H1 (cell line): Measurements from ENCODE around the gene MYCBP2. TPM values are rescaled to one million over a fixed set of nuclear protein-coding genes. Genes with fewer than 3 reads are reported as not detected.

Experiments used
- CTCF ChIA-PET: fragments of 300-600 bp; sonication (Branson Sonifier 250); formaldehyde crosslinking; loops from one replicate; lab custom pipeline; 2021; ENCODE audit not compliant: partially characterized antibody; lab: Charles Lee
- POLR2A ChIA-PET: fragments of 300-600 bp; sonication (Branson Sonifier 250); formaldehyde crosslinking; loops from one replicate; lab custom pipeline; 2021; ENCODE audit warnings: inconsistent platforms; ENCODE audit not compliant: partially characterized antibody; lab: Charles Lee
- DNase-seq, 2 experiments: peaks; one replicate each; pipeline versions ENCODE4 v3.0.0 to v3.0.0-alpha.2; 2010 to 2022; ENCODE audit warnings: low spot score in 2 of 2, low read depth in 1 of 2, mixed read lengths in 1 of 2
- FAIRE-seq: peaks from 2 replicates; lab custom pipeline; 2011; peaks lifted over from hg19 to GRCh38; lab: Jason Lieb, UNC
- H2AFZ ChIP-seq: 2 replicates; pipeline ENCODE4 v1.8.1; 2012; ENCODE audit warnings: low read length, inconsistent platforms
- H2AK5ac ChIP-seq: 2 replicates; pipeline ENCODE4 v1.6.1; 2013; ENCODE audit warnings: low read depth, low read length
- H2BK120ac ChIP-seq: replicated peaks from 2 replicates; pipeline ENCODE3; 2013; ENCODE audit warnings: low read depth, low read length, inconsistent platforms
- H2BK12ac ChIP-seq: 2 replicates; pipeline ENCODE4 v1.6.1; 2013; ENCODE audit warnings: low read depth, low read length
- H2BK15ac ChIP-seq: 2 replicates; pipeline ENCODE4 v1.6.1; 2013; ENCODE audit warnings: low read length
- H2BK20ac ChIP-seq: 2 replicates; pipeline ENCODE4 v1.6.1; 2013; ENCODE audit warnings: low read length
- H2BK5ac ChIP-seq: 2 replicates; pipeline ENCODE4 v1.6.1; 2013; ENCODE audit warnings: low read depth, low read length
- H3K14ac ChIP-seq: 2 replicates; pipeline ENCODE4 v1.6.1; 2013; ENCODE audit warnings: inconsistent platforms; ENCODE audit not compliant: insufficient read length
- H3K18ac ChIP-seq: 2 replicates; pipeline ENCODE4 v1.6.1; 2013; ENCODE audit warnings: low read length; ENCODE audit errors: extremely low read depth
- H3K23ac ChIP-seq: 2 replicates; pipeline ENCODE4 v1.6.1; 2013; ENCODE audit warnings: inconsistent platforms; ENCODE audit not compliant: insufficient read length
- H3K23me2 ChIP-seq: 2 replicates; pipeline ENCODE4 v1.6.1; 2013; ENCODE audit warnings: low read depth, low read length
- H3K27ac ChIP-seq: 2 replicates; pipeline ENCODE4 v1.6.1; 2011; ENCODE audit warnings: low read depth, low read length, inconsistent platforms
- H3K27me3 ChIP-seq, 4 experiments: replicated peaks in 1 of 4; 1 replicate in 1 of 4; 2 replicates in 3 of 4; pipeline versions ENCODE4 v1.6.1 to v1.8.1; 2011 to 2013; ENCODE audit warnings: low read length in 3 of 4, mild to moderate bottlenecking in 3 of 4, inconsistent platforms in 2 of 4, mixed read lengths in 2 of 4, moderate library complexity in 1 of 4; ENCODE audit not compliant: control insufficient read depth in 3 of 4, insufficient read depth in 3 of 4; ENCODE audit errors: extremely low read depth in 1 of 4
- H3K36me3 ChIP-seq, 4 experiments: 2 replicates each; pipeline versions ENCODE4 v1.6.1 to v1.8.1; 2011 to 2013; ENCODE audit warnings: mild to moderate bottlenecking in 4 of 4, low read length in 3 of 4, moderate library complexity in 2 of 4, control low read depth in 1 of 4, inconsistent platforms in 1 of 4; ENCODE audit not compliant: insufficient read depth in 4 of 4, control insufficient read depth in 2 of 4
- H3K4ac ChIP-seq: replicated peaks from 2 replicates; pipeline ENCODE3; 2013; ENCODE audit warnings: low read length, low read depth, mixed read lengths, inconsistent platforms; ENCODE audit not compliant: insufficient read length
- H3K4me1 ChIP-seq, 4 experiments: replicated peaks in 1 of 4; 1 replicate in 1 of 4; 2 replicates in 3 of 4; pipeline versions ENCODE4 v1.6.1 to v1.8.1; 2011 to 2013; ENCODE audit warnings: low read length in 3 of 4, inconsistent platforms in 2 of 4, mixed read lengths in 1 of 4; ENCODE audit not compliant: insufficient read depth in 4 of 4, control insufficient read depth in 3 of 4
- H3K4me2 ChIP-seq, 2 experiments: 2 replicates each; pipeline versions ENCODE4 v1.6.1 to v1.8.1; 2011 to 2013; ENCODE audit warnings: low read depth in 2 of 2, low read length in 2 of 2, control low read depth in 1 of 2, inconsistent platforms in 1 of 2, mild to moderate bottlenecking in 1 of 2; ENCODE audit not compliant: insufficient read depth in 1 of 2
- H3K4me3 ChIP-seq, 4 experiments: fragments of 200-600, 300-600 bp in 1 of 4; sonication (generic), shearing (Covaris generic), sonication (Bioruptor Twin) in 1 of 4; 2 replicates each; pipeline versions ENCODE4 v1.5.1 to v1.8.1; 2011 to 2016; ENCODE audit warnings: low read length in 4 of 4, low read depth in 3 of 4, control low read depth in 2 of 4, inconsistent platforms in 2 of 4, mild to moderate bottlenecking in 2 of 4, mixed read lengths in 1 of 4, moderate library complexity in 1 of 4; ENCODE audit not compliant: insufficient read depth in 2 of 4; ENCODE audit errors: extremely low read depth in 1 of 4
- H3K56ac ChIP-seq: replicated peaks from 2 replicates; pipeline ENCODE3; 2013; ENCODE audit warnings: low read depth, mild to moderate bottlenecking, mixed read lengths, low read length, inconsistent platforms; ENCODE audit not compliant: insufficient read length
- H3K79me1 ChIP-seq: 2 replicates; pipeline ENCODE4 v1.6.1; 2013; ENCODE audit warnings: low read depth, low read length, control low read depth
- H3K79me2 ChIP-seq, 2 experiments: 2 replicates each; pipeline versions ENCODE4 v1.6.1 to v1.8.1; 2012 to 2013; ENCODE audit warnings: low read length in 2 of 2, mild to moderate bottlenecking in 2 of 2, inconsistent platforms in 1 of 2; ENCODE audit not compliant: insufficient read depth in 2 of 2, control insufficient read depth in 1 of 2
- H3K9ac ChIP-seq, 4 experiments: replicated peaks in 1 of 4; 1 replicate in 1 of 4; 2 replicates in 3 of 4; pipeline versions ENCODE4 v1.6.1 to v1.8.1; 2011 to 2013; ENCODE audit warnings: low read depth in 3 of 4, low read length in 3 of 4, control low read depth in 2 of 4, mild to moderate bottlenecking in 2 of 4, moderate library complexity in 2 of 4, inconsistent platforms in 1 of 4; ENCODE audit errors: extremely low read depth in 1 of 4
- H3K9me3 ChIP-seq, 2 experiments: 2 replicates each; pipeline versions ENCODE4 v1.6.1 to v1.8.1; 2012 to 2013; ENCODE audit warnings: mild to moderate bottlenecking in 2 of 2, moderate library complexity in 2 of 2, control low read depth in 1 of 2, inconsistent platforms in 1 of 2, low read depth in 1 of 2, low read length in 1 of 2, mixed read lengths in 1 of 2; ENCODE audit not compliant: insufficient read depth in 2 of 2
- H4K20me1 ChIP-seq, 2 experiments: replicated peaks in 1 of 2; 2 replicates each; pipeline versions ENCODE3 to v1.8.1; 2011 to 2013; ENCODE audit warnings: inconsistent platforms in 2 of 2, low read length in 2 of 2, mild to moderate bottlenecking in 1 of 2; ENCODE audit not compliant: insufficient read depth in 2 of 2, control insufficient read depth in 1 of 2
- H4K5ac ChIP-seq: 2 replicates; pipeline ENCODE4 v1.6.1; 2013; ENCODE audit warnings: low read length, low read depth, mixed read lengths, inconsistent platforms; ENCODE audit not compliant: insufficient read length
- H4K8ac ChIP-seq: 2 replicates; pipeline ENCODE4 v1.8.0; 2013; ENCODE audit warnings: mild to moderate bottlenecking, moderate library complexity, low read length, inconsistent platforms; ENCODE audit not compliant: insufficient read depth; ENCODE audit errors: extremely low read depth
- H4K91ac ChIP-seq: replicated peaks from 2 replicates; pipeline ENCODE3; 2013; ENCODE audit warnings: low read length, mixed read lengths, inconsistent platforms; ENCODE audit not compliant: insufficient read length
- BRCA1 ChIP-seq: IDR thresholded peaks from 2 replicates; pipeline ENCODE4 v1.6.1; 2012; ENCODE audit warnings: low read depth, low read length, improper control_type of control experiment
- CBX5 ChIP-seq: fragments of 300-800, 300-1000 bp; sonication (generic); IDR thresholded peaks from 2 replicates; pipeline ENCODE4 v1.7.1; 2016; ENCODE audit warnings: antibody characterized with exemption, low read length, low read depth
- CBX8 ChIP-seq: fragments of 300-800, 300-1000 bp; sonication (generic); IDR thresholded peaks from 2 replicates; pipeline ENCODE4 v1.7.1; 2016; ENCODE audit warnings: low read depth, low read length, borderline replicate concordance
- EP300 ChIP-seq, 2 experiments: IDR thresholded peaks; 1 replicate in 1 of 2; 2 replicates in 1 of 2; pipeline ENCODE4 v1.6.1; 2011 to 2012; ENCODE audit warnings: low read depth in 2 of 2, low read length in 2 of 2, mild to moderate bottlenecking in 2 of 2, borderline replicate concordance in 1 of 2, inconsistent platforms in 1 of 2, moderate library complexity in 1 of 2
- HDAC2 ChIP-seq, 2 experiments: fragments of 300-600 bp in 1 of 2; sonication (generic) in 1 of 2; IDR thresholded peaks; 2 replicates each; pipeline ENCODE4 v1.6.1; 2011 to 2012; ENCODE audit warnings: low read depth in 2 of 2, low read length in 2 of 2, mild to moderate bottlenecking in 2 of 2, moderate library complexity in 2 of 2, borderline replicate concordance in 1 of 2, inconsistent platforms in 1 of 2
- JUN ChIP-seq: IDR thresholded peaks from 2 replicates; pipeline ENCODE4 v1.6.1; 2011; ENCODE audit warnings: low read depth, mild to moderate bottlenecking, improper control_type of control experiment, low read length
- KDM5A ChIP-seq: fragments of 200-600 bp; IDR thresholded peaks from 2 replicates; pipeline ENCODE4 v1.7.1; 2012; ENCODE audit warnings: mild to moderate bottlenecking, low read length, inconsistent platforms, mixed read lengths
- POLR2A ChIP-seq, 2 experiments: IDR thresholded peaks; 1 replicate in 1 of 2; 2 replicates in 1 of 2; pipeline ENCODE4 v1.6.1; 2011; ENCODE audit warnings: low read depth in 2 of 2, low read length in 2 of 2, mild to moderate bottlenecking in 2 of 2; ENCODE audit errors: control extremely low read depth in 1 of 2
- RFX5 ChIP-seq: IDR thresholded peaks from 2 replicates; pipeline ENCODE4 v1.6.1; 2011; ENCODE audit warnings: low read depth, low read length, improper control_type of control experiment, borderline replicate concordance
- SIX5 ChIP-seq: IDR thresholded peaks from 2 replicates; pipeline ENCODE4 v1.6.1; 2011; ENCODE audit warnings: mild to moderate bottlenecking, low read depth, low read length
- SP1 ChIP-seq: IDR thresholded peaks from 2 replicates; pipeline ENCODE4 v1.6.1; 2011; ENCODE audit warnings: low read depth, low read length
- SP2 ChIP-seq: IDR thresholded peaks from 2 replicates; pipeline ENCODE4 v1.6.1; 2012; ENCODE audit warnings: mild to moderate bottlenecking, low read length, inconsistent platforms
- SP4 ChIP-seq: IDR thresholded peaks from 2 replicates; pipeline ENCODE4 v1.6.1; 2012; ENCODE audit warnings: low read length, inconsistent platforms
- TCF12 ChIP-seq: IDR thresholded peaks from 2 replicates; pipeline ENCODE4 v1.6.1; 2011; ENCODE audit warnings: low read depth, mild to moderate bottlenecking, low read length
- YY1 ChIP-seq: IDR thresholded peaks from 2 replicates; pipeline ENCODE4 v1.6.1; 2011; ENCODE audit warnings: low read depth, mild to moderate bottlenecking, low read length
- WGBS, 2 experiments: shearing (Covaris generic) in 1 of 2; methylation state at CpG; one replicate each; pipeline versions ENCODE4 v1.1.6 to v1.1.7; 2013 to 2015; ENCODE audit warnings: low lambda C conversion rate in 2 of 2, mixed read lengths in 2 of 2, inconsistent platforms in 1 of 2, low coverage in 1 of 2, missing lambda C conversion rate in 1 of 2; ENCODE audit not compliant: insufficient replicate concordance in 2 of 2, insufficient coverage in 1 of 2, insufficient read length in 1 of 2; ENCODE audit errors: extremely low coverage in 1 of 2, missing lambda C conversion rate in 1 of 2; 5-methylcytosine and 5-hydroxymethylcytosine counted together
- polyA plus RNA-seq, 7 experiments: library from polyadenylated mRNA; depleted of rRNA in 3 of 7; stranded (reverse) in 5 of 7; unstranded in 2 of 7; fragments of >200 nt in 5 of 7; fragments of 200-250 nt in 2 of 7; gene quantifications; 1 replicate in 5 of 7; 2 replicates in 1 of 7; 4 replicates in 1 of 7; pipeline versions ENCODE4 v1.2.1 to v1.2.3, GENCODE V29; 2011 to 2013; ENCODE audit warnings: missing spikeins in 2 of 7, mixed read lengths in 2 of 7
- total RNA-seq: library from RNA; stranded (reverse); fragmentation: NEBNext Ultra II Directional; extraction: Animal tissue kit (Norgen Biotek cat#: 25700); gene quantifications from 2 replicates; pipeline ENCODE4 v1.2.1, GENCODE V29; 2021

Gene MYCBP2
- total and polyA plus RNA-seq, 2 of the 8 experiments (the other 6 are each of a cell fraction or from before 2014, with no cell fraction given), result 19.0 to 52.1 TPM

- Histone ChIP-seq H4K5ac (no peak overlapping the region), H4K8ac (no peak overlapping the region), H3K4me2 (no peak overlapping the region), H3K27ac (no peak overlapping the region), H3K14ac (no peak overlapping the region), H2BK20ac (no peak overlapping the region)
- CTCF ChIA-PET, result no interaction called here
- TF ChIP-seq BRCA1, result no peak
- no peak for TF ChIP-seq YY1
- TF ChIP-seq POLR2A (IDR thresholded peaks at IDR 0.05; ENCODE audit: control extremely low read depth in 1 of 2, low read depth in 2 of 2, low read length in 2 of 2), result no peak
- no peak for TF ChIP-seq SP2
- no peak for TF ChIP-seq TCF12
- TF ChIP-seq EP300 (IDR thresholded peaks at IDR 0.05; ENCODE audit: borderline replicate concordance in 1 of 2, low read depth in 2 of 2, low read length in 2 of 2), result no peak
- no peak for TF ChIP-seq KDM5A
- no peak for TF ChIP-seq HDAC2 (IDR thresholded peaks at IDR 0.05; ENCODE audit: borderline replicate concordance in 1 of 2, low read depth in 2 of 2, low read length in 2 of 2)
- TF ChIP-seq JUN, result no peak
- TF ChIP-seq CBX5, result no peak
- TF ChIP-seq SIX5, result no peak
- TF ChIP-seq SP4, result no peak
- TF ChIP-seq CBX8, result no peak
- TF ChIP-seq SP1, result no peak
- TF ChIP-seq RFX5, result no peak
- TF ChIP-seq, all 59 proteins: peak for 0
- Histone ChIP-seq H3K79me2 (no peaks in the 10 kb centered on the region), H2BK5ac (no peak overlapping the region), H3K4me1 (no peaks in the 10 kb centered on the region), H3K79me1 (no peaks in the 10 kb centered on the region), H4K91ac (no peak overlapping the region), H3K36me3 (no peaks in the 10 kb centered on the region), H2BK120ac (no peak overlapping the region), H3K23ac (no peak overlapping the region), H3K9ac (no peak overlapping the region), H2AK5ac (no peak overlapping the region), H3K27me3 (no peaks in the 10 kb centered on the region), H3K9me3 (no peaks in the 10 kb centered on the region), H2BK15ac (no peak overlapping the region), H2AFZ (no peak overlapping the region), H3K4me3 (no peak overlapping the region), H3K18ac (no peak overlapping the region), H3K23me2 (no peaks in the 10 kb centered on the region), H2BK12ac (no peak overlapping the region), H4K20me1 (no peaks in the 10 kb centered on the region), H3K56ac (no peak overlapping the region), H3K4ac (no peak overlapping the region)
- DNase-seq (no peak), FAIRE-seq (no peak)
- WGBS, 2 experiments, result 53% methylated on average over 2 of the region's 2 CpGs; no CpG with 5 or more reads in 1 of the 2 experiments
- POLR2A ChIA-PET, result no interaction called here
These were observed 29.3 kb upstream of the MYCBP2 start for GRCh38 chr13:77356155-77356554.
